Panc1 (cell line): ENCODE measurements around the gene MUL1. TPM values are rescaled to one million over a fixed set of nuclear protein-coding genes. Genes with fewer than 3 reads are reported as not detected.

Experiments used
- ATAC-seq: fragments of 200-7000 bp; cut with Tn5 transposase; 2 replicates; pipeline ENCODE4 v1.9.1; 2020; ENCODE audit warnings: mild to moderate bottlenecking, moderate library complexity
- BruUV-seq: library from RNA; stranded (reverse); fragments of 400-500 nt; replicated peaks from 2 replicates; lab custom pipeline; 2021; lab: Mats Ljungman, UMichigan
- CTCF ChIA-PET: fragments of 300-600 bp; sonication (Branson Sonifier 250); formaldehyde crosslinking; loops from one replicate; lab custom pipeline; 2022; ENCODE audit warnings: antibody characterized with exemption; lab: Charles Lee
- POLR2A ChIA-PET: fragments of 300-600 bp; sonication (Branson Sonifier 250); formaldehyde crosslinking; loops from one replicate; lab custom pipeline; 2022; ENCODE audit warnings: antibody characterized with exemption; lab: Charles Lee
- DNase-seq: peaks from one replicate; pipeline ENCODE4 v3.0.0-alpha.2; 2010; ENCODE audit warnings: low read depth, low spot score
- H3K27ac ChIP-seq: 2 replicates; pipeline ENCODE4 v1.5.1; 2011; ENCODE audit warnings: mild to moderate bottlenecking, low read length, inconsistent platforms
- H3K27me3 ChIP-seq: fragments of 200-500 bp; sonication (Bioruptor generic); 2 replicates; pipeline ENCODE4 v1.6.0; 2014; ENCODE audit warnings: low read length, inconsistent platforms; ENCODE audit not compliant: control insufficient read depth, insufficient read depth
- H3K36me3 ChIP-seq: fragments of 200-500 bp; sonication (Bioruptor generic); 2 replicates; pipeline ENCODE4 v1.5.1; 2014; ENCODE audit warnings: inconsistent platforms, mild to moderate bottlenecking, low read length, moderate library complexity; ENCODE audit not compliant: control insufficient read depth, insufficient read depth
- H3K4me1 ChIP-seq: 2 replicates; pipeline ENCODE4 v1.5.1; 2011; ENCODE audit warnings: inconsistent platforms, mild to moderate bottlenecking, low read length, moderate library complexity; ENCODE audit not compliant: control insufficient read depth, insufficient read depth
- H3K4me3 ChIP-seq, 2 experiments: 2 replicates each; pipeline ENCODE4 v1.5.1; 2011 to 2012; ENCODE audit warnings: low read depth in 2 of 2, low read length in 2 of 2, mild to moderate bottlenecking in 2 of 2, inconsistent platforms in 1 of 2, moderate library complexity in 1 of 2
- H3K9me3 ChIP-seq: fragments of 200-500 bp; sonication (Bioruptor generic); 2 replicates; pipeline ENCODE4 v1.5.1; 2014; ENCODE audit warnings: low read depth, mild to moderate bottlenecking, inconsistent platforms, low read length, moderate library complexity; ENCODE audit not compliant: control insufficient read depth, insufficient read depth
- POLR2AphosphoS5 ChIP-seq: IDR thresholded peaks from 2 replicates; pipeline ENCODE4 v1.6.1; 2012; ENCODE audit warnings: mild to moderate bottlenecking, low read depth, low read length, moderate library complexity
- REST ChIP-seq, 2 experiments: IDR thresholded peaks; 2 replicates each; pipeline ENCODE4 v1.6.1; 2011 to 2012; ENCODE audit warnings: low read depth in 2 of 2, control low read depth in 1 of 2, low read length in 1 of 2, mild to moderate bottlenecking in 1 of 2, moderate library complexity in 1 of 2; ENCODE audit not compliant: insufficient read depth in 1 of 2
- SIN3A ChIP-seq: IDR thresholded peaks from 2 replicates; pipeline ENCODE4 v1.6.1; 2012; ENCODE audit warnings: low read depth, mild to moderate bottlenecking, low read length, moderate library complexity, borderline replicate concordance; ENCODE audit not compliant: insufficient read depth
- TCF7L2 ChIP-seq: IDR thresholded peaks from 2 replicates; pipeline ENCODE4 v1.6.1; 2011; ENCODE audit warnings: mild to moderate bottlenecking, low read depth, low read length, inconsistent platforms
- in situ Hi-C: cut with HindIII; loops from 2 replicates; pipeline ENCODE4 v1.10.0; 2016; ENCODE audit warnings: low sequenced_read_pairs, low pct_unique_long_range_greater_than_20kb
- intact Hi-C: fragments of 100-400 bp; cut with micrococcal nuclease; formaldehyde crosslinking; loops from one replicate; pipeline ENCODE4 v1.10.0; 2022; ENCODE audit not compliant: unreplicated experiment
- total RNA-seq: library from RNA; stranded (reverse); gene quantifications from one replicate; pipeline ENCODE4 v1.2.1, GENCODE V29; 2021; ENCODE audit not compliant: unreplicated experiment
- TF ChIP-seq, protein P1 (sequence below): fragments of 450-650 bp; IDR thresholded peaks from 2 replicates; pipeline ENCODE4 v1.5.1; 2017; ENCODE audit warnings: mild to moderate bottlenecking

Gene MUL1
- total RNA-seq, 1 experiment from 2014 or later, result 39.4 TPM

GRCh38 chr1:20472860-20473711 lies 34.9 kb downstream of the MUL1 start:
- POLR2A ChIA-PET, result no interaction called here
- Histone ChIP-seq H3K36me3 (no peaks in the 10 kb centered on the region), H3K4me1 (peaks cover 17% of the 10 kb centered on the region), H3K9me3 (no peaks in the 10 kb centered on the region), H3K27ac (no peak overlapping the region), H3K27me3 (peaks cover 2% of the 10 kb centered on the region; the same call in 1 of the 2 replicates), H3K4me3 (peak overlapping the region in 1 of 2 experiments; percentile 30; a peak in 2 of 4 replicates)
- intact Hi-C loops (no loop called here), in situ Hi-C loops (no loop called here)
- TF ChIP-seq SIN3A, result no peak
- no peak for TF ChIP-seq TCF7L2
- TF ChIP-seq, protein P1, sequence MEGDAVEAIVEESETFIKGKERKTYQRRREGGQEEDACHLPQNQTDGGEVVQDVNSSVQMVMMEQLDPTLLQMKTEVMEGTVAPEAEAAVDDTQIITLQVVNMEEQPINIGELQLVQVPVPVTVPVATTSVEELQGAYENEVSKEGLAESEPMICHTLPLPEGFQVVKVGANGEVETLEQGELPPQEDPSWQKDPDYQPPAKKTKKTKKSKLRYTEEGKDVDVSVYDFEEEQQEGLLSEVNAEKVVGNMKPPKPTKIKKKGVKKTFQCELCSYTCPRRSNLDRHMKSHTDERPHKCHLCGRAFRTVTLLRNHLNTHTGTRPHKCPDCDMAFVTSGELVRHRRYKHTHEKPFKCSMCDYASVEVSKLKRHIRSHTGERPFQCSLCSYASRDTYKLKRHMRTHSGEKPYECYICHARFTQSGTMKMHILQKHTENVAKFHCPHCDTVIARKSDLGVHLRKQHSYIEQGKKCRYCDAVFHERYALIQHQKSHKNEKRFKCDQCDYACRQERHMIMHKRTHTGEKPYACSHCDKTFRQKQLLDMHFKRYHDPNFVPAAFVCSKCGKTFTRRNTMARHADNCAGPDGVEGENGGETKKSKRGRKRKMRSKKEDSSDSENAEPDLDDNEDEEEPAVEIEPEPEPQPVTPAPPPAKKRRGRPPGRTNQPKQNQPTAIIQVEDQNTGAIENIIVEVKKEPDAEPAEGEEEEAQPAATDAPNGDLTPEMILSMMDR, result no peak
- no peak for TF ChIP-seq POLR2AphosphoS5
- TF ChIP-seq REST (IDR thresholded peaks at IDR 0.05; ENCODE audit: insufficient read depth in 1 of 2, low read depth in 2 of 2, low read length in 1 of 2), result no peak
- DNase-seq (no peak), ATAC-seq (peak; percentile 81)
- BruUV-seq, result no TSS peak
- CTCF ChIA-PET, result interaction anchor here (1.6 kb wide), 1 partner anchor 8 kb away, joined by 3 read pairs; no protein-coding TSS in a partner anchor

DNA sequence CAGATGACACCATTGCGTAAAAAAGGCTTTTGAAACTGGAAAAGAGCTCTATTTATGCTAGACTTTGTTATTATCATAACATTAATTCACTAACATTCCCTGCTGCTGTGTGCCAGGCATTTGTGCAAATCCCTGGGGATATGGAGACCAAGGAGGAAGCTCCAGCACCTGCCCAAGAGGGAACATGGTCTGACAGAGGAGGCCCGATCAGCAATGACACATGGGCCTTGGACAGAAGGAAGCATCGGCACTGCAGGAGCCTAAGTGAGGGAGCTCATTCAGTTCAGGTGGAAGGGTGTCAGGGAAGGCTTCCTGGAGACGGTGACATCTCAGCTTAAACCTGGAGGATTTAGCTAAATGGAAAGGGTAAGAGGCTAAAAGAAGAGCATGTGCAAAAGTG lies 35.8 kb downstream of the MUL1 start:
- in situ Hi-C loops, result no loop called here
- H3K9me3 ChIP-seq, result no peaks in the 10 kb centered on the region
- intact Hi-C loops, result no loop called here
- ATAC-seq, result no peak
- DNase-seq, result no peak
- no peak overlapping the region for H3K4me3 ChIP-seq
- H3K4me1 ChIP-seq, result peaks cover 15% of the 10 kb centered on the region
- no peak overlapping the region for H3K27ac ChIP-seq
- TF ChIP-seq POLR2AphosphoS5, result no peak
- TF ChIP-seq, protein P1, result no peak
- no peak for TF ChIP-seq SIN3A
- no peak for TF ChIP-seq REST (IDR thresholded peaks at IDR 0.05; ENCODE audit: insufficient read depth in 1 of 2, low read depth in 2 of 2, low read length in 1 of 2)
- TF ChIP-seq TCF7L2, result no peak
- ChIA-PET CTCF (interaction anchor here (0.8 kb wide), 1 partner anchor 259 kb away, joined by 23 read pairs; no protein-coding TSS in a partner anchor), POLR2A (no interaction called here)
- peaks cover 2% of the 10 kb centered on the region; the same call in 1 of the 2 replicates for H3K27me3 ChIP-seq
- H3K36me3 ChIP-seq, result no peaks in the 10 kb centered on the region
- BruUV-seq, result no TSS peak
